ENCODE measurements around the gene MACROD2. TPM values are rescaled to one million over a fixed set of nuclear protein-coding genes. Genes with fewer than 3 reads are reported as not detected.
"Not testable (repeated sequence)": the region's sequence is repeated elsewhere in the genome, so short reads cannot be mapped to it uniquely, and the experiment has no call there.

Gene MACROD2
- total RNA-seq, 2 experiments from 2014 or later = not detected

GRCh38 chr20:15191082-15191723 is 1195.9 kb downstream of the MACROD2 start:
- H3K4me3 Mint-ChIP-seq = no peak overlapping the region
- H3K27me3 Mint-ChIP-seq = no peaks in the 10 kb centered on the region
- intact Hi-C loops (cut with micrococcal nuclease) = no loop called here
- H3K36me3 Mint-ChIP-seq = no peaks in the 10 kb centered on the region
- ChIA-PET CTCF (no interaction called here), POLR2A (no interaction called here)
- no peak for DNase-seq
- no peaks in the 10 kb centered on the region for H3K4me1 Mint-ChIP-seq (ENCODE audit: low read depth)
- H3K9me3 Mint-ChIP-seq = peaks cover 10% of the 10 kb centered on the region
- no peak overlapping the region for H3K27ac Mint-ChIP-seq

- H3K4me3 Mint-ChIP-seq = no peak overlapping the region
- no peaks in the 10 kb centered on the region for H3K27me3 Mint-ChIP-seq
- POLR2A ChIA-PET = no interaction called here
These were observed 1200.1 kb downstream of the MACROD2 start for GRCh38 chr20:15195378-15195777.

GRCh38 chr20:15196547-15197255 is 1201.4 kb downstream of the MACROD2 start:
- intact Hi-C loops (cut with micrococcal nuclease) = no loop called here

More at GRCh38 chr20:15195378-15195777, 1200.1 kb downstream of the MACROD2 start:
- peaks cover 9% of the 10 kb centered on the region for H3K9me3 Mint-ChIP-seq
- intact Hi-C loops (cut with micrococcal nuclease) = no loop called here
- no peaks in the 10 kb centered on the region for H3K36me3 Mint-ChIP-seq
- CTCF ChIA-PET = no interaction called here
- DNase-seq = no peak
- H3K4me1 Mint-ChIP-seq (ENCODE audit: low read depth) = no peaks in the 10 kb centered on the region
- no peak overlapping the region for H3K27ac Mint-ChIP-seq

GRCh38 chr20:15198017-15198416 is 1202.7 kb downstream of the MACROD2 start:
- H3K36me3 Mint-ChIP-seq; intact Hi-C loops (cut with micrococcal nuclease); H3K27me3 Mint-ChIP-seq; H3K4me3 Mint-ChIP-seq; DNase-seq; POLR2A ChIA-PET; H3K27ac Mint-ChIP-seq; CTCF ChIA-PET; H3K4me1 Mint-ChIP-seq (ENCODE audit: low read depth): not testable (repeated sequence)
- peaks cover 19% of the 10 kb centered on the region for H3K9me3 Mint-ChIP-seq

More at GRCh38 chr20:15196547-15197255, 1201.4 kb downstream of the MACROD2 start:
- Mint-ChIP-seq H3K4me3 (no peak overlapping the region), H3K27me3 (no peaks in the 10 kb centered on the region), H3K27ac (no peak overlapping the region), H3K4me1 (ENCODE audit: low read depth) (no peaks in the 10 kb centered on the region), H3K9me3 (peaks cover 13% of the 10 kb centered on the region), H3K36me3 (no peaks in the 10 kb centered on the region)
- ChIA-PET POLR2A (no interaction called here), CTCF (interaction anchor here (0.7 kb wide), 1 partner anchor 98 kb away, joined by 3 read pairs; no protein-coding TSS in a partner anchor)
- DNase-seq = no peak

- Mint-ChIP-seq H3K4me1 (ENCODE audit: low read depth) (no peaks in the 10 kb centered on the region), H3K4me3 (no peak overlapping the region), H3K27ac (no peak overlapping the region), H3K36me3 (no peaks in the 10 kb centered on the region), H3K9me3 (peaks cover 22% of the 10 kb centered on the region), H3K27me3 (no peaks in the 10 kb centered on the region)
- CTCF ChIA-PET = no interaction called here
- POLR2A ChIA-PET = no interaction called here
- intact Hi-C loops (cut with micrococcal nuclease) = no loop called here
- DNase-seq = no peak
These were observed 1204.4 kb downstream of the MACROD2 start for GRCh38 chr20:15199698-15200097.

GRCh38 chr20:15200147-15200565 is 1204.8 kb downstream of the MACROD2 start:
- Mint-ChIP-seq H3K4me3 (no peak overlapping the region), H3K27me3 (no peaks in the 10 kb centered on the region), H3K9me3 (peaks cover 21% of the 10 kb centered on the region), H3K4me1 (ENCODE audit: low read depth) (no peaks in the 10 kb centered on the region), H3K27ac (no peak overlapping the region), H3K36me3 (no peaks in the 10 kb centered on the region)
- intact Hi-C loops (cut with micrococcal nuclease) = no loop called here
- no peak for DNase-seq
- CTCF ChIA-PET = no interaction called here
- POLR2A ChIA-PET = no interaction called here

- H3K4me3 Mint-ChIP-seq = no peak overlapping the region
These were observed 1206.3 kb downstream of the MACROD2 start for GRCh38 chr20:15201602-15202001.

GRCh38 chr20:15204234-15204633 is 1208.9 kb downstream of the MACROD2 start:
- ChIA-PET POLR2A (no interaction called here), CTCF (no interaction called here)
- Mint-ChIP-seq H3K27ac (no peak overlapping the region), H3K4me3 (no peak overlapping the region), H3K9me3 (peaks cover 30% of the 10 kb centered on the region), H3K4me1 (ENCODE audit: low read depth) (no peaks in the 10 kb centered on the region), H3K36me3 (no peaks in the 10 kb centered on the region), H3K27me3 (no peaks in the 10 kb centered on the region)
- DNase-seq = no peak
- intact Hi-C loops (cut with micrococcal nuclease) = no loop called here

More at GRCh38 chr20:15201602-15202001, 1206.3 kb downstream of the MACROD2 start:
- DNase-seq = no peak
- ChIA-PET POLR2A (no interaction called here), CTCF (no interaction called here)
- intact Hi-C loops (cut with micrococcal nuclease) = no loop called here
- Mint-ChIP-seq H3K9me3 (peaks cover 19% of the 10 kb centered on the region), H3K36me3 (no peaks in the 10 kb centered on the region), H3K27ac (no peak overlapping the region), H3K27me3 (no peaks in the 10 kb centered on the region), H3K4me1 (ENCODE audit: low read depth) (no peaks in the 10 kb centered on the region)

GRCh38 chr20:15205028-15205427 is 1209.7 kb downstream of the MACROD2 start:
- DNase-seq = no peak
- ChIA-PET CTCF (no interaction called here), POLR2A (no interaction called here)
- no peak overlapping the region for H3K4me3 Mint-ChIP-seq
- peaks cover 36% of the 10 kb centered on the region for H3K9me3 Mint-ChIP-seq
- H3K27ac Mint-ChIP-seq = no peak overlapping the region
- no peaks in the 10 kb centered on the region for H3K36me3 Mint-ChIP-seq
- intact Hi-C loops (cut with micrococcal nuclease) = no loop called here
- H3K4me1 Mint-ChIP-seq (ENCODE audit: low read depth) = no peaks in the 10 kb centered on the region
- no peaks in the 10 kb centered on the region for H3K27me3 Mint-ChIP-seq

- CTCF ChIA-PET = no interaction called here
- no peaks in the 10 kb centered on the region for H3K36me3 Mint-ChIP-seq
- H3K9me3 Mint-ChIP-seq = peaks cover 43% of the 10 kb centered on the region
- no peak for DNase-seq
- no peak overlapping the region for H3K27ac Mint-ChIP-seq
- H3K4me1 Mint-ChIP-seq (ENCODE audit: low read depth) = no peaks in the 10 kb centered on the region
- H3K4me3 Mint-ChIP-seq = no peak overlapping the region
- no peaks in the 10 kb centered on the region for H3K27me3 Mint-ChIP-seq
- POLR2A ChIA-PET = no interaction called here
- intact Hi-C loops (cut with micrococcal nuclease) = no loop called here
These were observed 1210.4 kb downstream of the MACROD2 start for GRCh38 chr20:15205719-15206118.

- ChIA-PET CTCF (no interaction called here), POLR2A (no interaction called here)
- H3K4me3 Mint-ChIP-seq = no peak overlapping the region
- peaks cover 39% of the 10 kb centered on the region for H3K9me3 Mint-ChIP-seq
- no peak for DNase-seq
- H3K4me1 Mint-ChIP-seq (ENCODE audit: low read depth) = no peaks in the 10 kb centered on the region
- no peak overlapping the region for H3K27ac Mint-ChIP-seq
- no peaks in the 10 kb centered on the region for H3K27me3 Mint-ChIP-seq
- intact Hi-C loops (cut with micrococcal nuclease) = no loop called here
- no peaks in the 10 kb centered on the region for H3K36me3 Mint-ChIP-seq
These were observed 1214.2 kb downstream of the MACROD2 start for GRCh38 chr20:15209537-15209936.

- intact Hi-C loops (cut with micrococcal nuclease) = no loop called here
- Mint-ChIP-seq H3K9me3 (peaks cover 33% of the 10 kb centered on the region), H3K36me3 (no peaks in the 10 kb centered on the region), H3K4me3 (no peak overlapping the region), H3K27me3 (no peaks in the 10 kb centered on the region), H3K4me1 (ENCODE audit: low read depth) (no peaks in the 10 kb centered on the region), H3K27ac (no peak overlapping the region)
- ChIA-PET CTCF (no interaction called here), POLR2A (no interaction called here)
- DNase-seq = no peak
These were observed 1218.7 kb downstream of the MACROD2 start for GRCh38 chr20:15214051-15214450.

GRCh38 chr20:15220009-15220656 is 1224.8 kb downstream of the MACROD2 start:
- Mint-ChIP-seq H3K36me3 (no peaks in the 10 kb centered on the region), H3K27ac (no peak overlapping the region)
- intact Hi-C loops (cut with micrococcal nuclease) = no loop called here

More at GRCh38 chr20:15220009-15220656, 1224.8 kb downstream of the MACROD2 start:
- H3K4me1 Mint-ChIP-seq (ENCODE audit: low read depth) = no peaks in the 10 kb centered on the region
- peaks cover 20% of the 10 kb centered on the region for H3K9me3 Mint-ChIP-seq
- ChIA-PET POLR2A (no interaction called here), CTCF (no interaction called here)
- H3K4me3 Mint-ChIP-seq = no peak overlapping the region
- no peak for DNase-seq
- no peaks in the 10 kb centered on the region for H3K27me3 Mint-ChIP-seq
